NB4 (cell line): ENCODE data around the gene DNAJC13.
"Not testable (repeated sequence)": the region's sequence is repeated elsewhere in the genome, so short reads cannot be mapped to it uniquely, and the experiment has no call there.

Experiments
- DNase-seq: peaks from one replicate; pipeline ENCODE4 v3.0.0; 2010; ENCODE audit warnings: low read depth
- H3K4me3 ChIP-seq: one replicate; pipeline ENCODE4 v1.5.1; 2011; ENCODE audit warnings: mild to moderate bottlenecking, low read depth, low read length, moderate library complexity
- MYC ChIP-seq: IDR thresholded peaks from 2 replicates; pipeline ENCODE4 v1.6.1; 2011; ENCODE audit warnings: low read depth, low read length
- POLR2A ChIP-seq: IDR thresholded peaks from 2 replicates; pipeline ENCODE4 v1.6.1; 2011; ENCODE audit warnings: mild to moderate bottlenecking; ENCODE audit not compliant: insufficient read length; ENCODE audit errors: extremely low read depth
- TF ChIP-seq, protein P1 (sequence below): IDR thresholded peaks from one replicate; pipeline ENCODE4 v1.5.1; 2012; ENCODE audit warnings: low read depth, low read length
- TF ChIP-seq, protein P2 (sequence below): IDR thresholded peaks from 2 replicates; pipeline ENCODE4 v1.6.1; 2011; ENCODE audit warnings: low read depth, low read length

The DNAJC13 gene

DNA sequence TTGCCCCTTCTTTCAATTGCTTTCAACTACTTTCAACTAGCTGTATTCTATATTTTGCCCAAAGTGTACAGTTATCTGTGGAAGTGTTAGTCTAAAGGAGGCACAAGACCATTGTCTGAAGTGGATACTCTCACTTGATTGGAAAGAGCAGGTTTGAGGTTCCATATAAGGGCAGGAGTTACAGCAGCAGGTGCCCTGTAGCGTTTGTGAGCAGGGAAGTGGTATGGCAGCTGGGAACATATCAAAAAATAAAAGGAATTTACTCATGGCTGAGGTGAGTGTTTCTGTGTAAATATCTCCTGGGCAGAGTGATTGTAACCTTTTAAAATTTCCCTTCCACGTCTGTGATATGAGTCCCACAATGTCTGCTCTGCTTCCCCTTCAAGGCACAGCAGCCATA, 38.5 kb upstream of the DNAJC13 start:
- DNase-seq: no peak
- TF ChIP-seq, protein P1, sequence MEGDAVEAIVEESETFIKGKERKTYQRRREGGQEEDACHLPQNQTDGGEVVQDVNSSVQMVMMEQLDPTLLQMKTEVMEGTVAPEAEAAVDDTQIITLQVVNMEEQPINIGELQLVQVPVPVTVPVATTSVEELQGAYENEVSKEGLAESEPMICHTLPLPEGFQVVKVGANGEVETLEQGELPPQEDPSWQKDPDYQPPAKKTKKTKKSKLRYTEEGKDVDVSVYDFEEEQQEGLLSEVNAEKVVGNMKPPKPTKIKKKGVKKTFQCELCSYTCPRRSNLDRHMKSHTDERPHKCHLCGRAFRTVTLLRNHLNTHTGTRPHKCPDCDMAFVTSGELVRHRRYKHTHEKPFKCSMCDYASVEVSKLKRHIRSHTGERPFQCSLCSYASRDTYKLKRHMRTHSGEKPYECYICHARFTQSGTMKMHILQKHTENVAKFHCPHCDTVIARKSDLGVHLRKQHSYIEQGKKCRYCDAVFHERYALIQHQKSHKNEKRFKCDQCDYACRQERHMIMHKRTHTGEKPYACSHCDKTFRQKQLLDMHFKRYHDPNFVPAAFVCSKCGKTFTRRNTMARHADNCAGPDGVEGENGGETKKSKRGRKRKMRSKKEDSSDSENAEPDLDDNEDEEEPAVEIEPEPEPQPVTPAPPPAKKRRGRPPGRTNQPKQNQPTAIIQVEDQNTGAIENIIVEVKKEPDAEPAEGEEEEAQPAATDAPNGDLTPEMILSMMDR: no peak
- TF ChIP-seq POLR2A (no peak), MYC (no peak)
- TF ChIP-seq, protein P2, sequence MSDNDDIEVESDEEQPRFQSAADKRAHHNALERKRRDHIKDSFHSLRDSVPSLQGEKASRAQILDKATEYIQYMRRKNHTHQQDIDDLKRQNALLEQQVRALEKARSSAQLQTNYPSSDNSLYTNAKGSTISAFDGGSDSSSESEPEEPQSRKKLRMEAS: no peak
- H3K4me3 ChIP-seq: no peak overlapping the region

DNA sequence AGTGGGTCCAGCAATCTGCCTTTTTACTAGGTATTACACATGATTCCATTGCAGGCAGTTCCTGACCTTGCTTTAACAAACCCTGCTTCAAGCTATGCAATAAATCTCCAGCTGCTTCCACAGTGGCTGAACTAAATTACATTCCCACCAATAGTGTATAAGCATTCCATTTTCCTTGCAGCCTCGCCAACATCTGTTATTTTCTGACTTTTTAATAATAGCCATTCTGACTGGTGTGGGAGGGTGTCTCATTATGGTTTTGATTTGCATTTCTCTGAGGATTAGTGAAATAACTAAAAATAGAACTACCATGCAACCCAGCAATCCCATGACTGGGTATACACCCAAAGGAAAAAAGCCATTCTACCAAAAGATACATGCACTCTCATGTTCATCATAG, 36.4 kb upstream of the DNAJC13 start:
- DNase-seq: no peak

DNA sequence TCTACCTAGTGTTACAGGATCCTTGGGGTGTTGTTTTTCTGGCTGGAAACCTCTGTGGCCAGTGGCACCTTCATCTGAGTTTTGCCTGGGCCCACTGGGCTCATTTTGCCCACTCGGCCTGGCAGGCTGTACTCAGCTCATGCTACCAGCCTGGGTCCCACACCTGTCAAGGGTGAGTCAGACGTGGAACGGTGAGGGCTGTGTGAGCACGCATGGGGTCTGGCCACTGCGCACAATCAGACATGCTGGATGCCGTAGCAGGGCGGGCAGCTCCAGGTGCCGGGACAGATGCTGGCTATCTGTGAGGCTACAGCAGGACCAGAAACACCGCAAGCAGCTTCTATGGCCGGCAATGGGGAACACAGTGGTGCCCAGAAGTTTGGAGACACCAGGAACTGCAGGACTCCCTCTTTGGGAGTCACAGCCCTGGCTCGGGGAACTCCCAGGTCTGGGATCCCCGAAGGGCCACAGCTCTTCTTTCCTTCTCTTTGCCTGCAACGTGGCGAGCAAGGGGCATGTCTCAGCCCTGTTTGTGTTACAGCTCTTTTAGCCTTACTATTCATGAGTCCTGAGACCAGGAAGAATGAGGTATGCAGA, 35.9 kb upstream of the DNAJC13 start:
- no peak for DNase-seq
- TF ChIP-seq, protein P1: no peak
- TF ChIP-seq, protein P2: no peak
- TF ChIP-seq POLR2A (no peak), MYC (no peak)
- no peak overlapping the region for H3K4me3 ChIP-seq

More for the DNA sequence above, 36.4 kb upstream of the DNAJC13 start:
- no peak overlapping the region for H3K4me3 ChIP-seq
- TF ChIP-seq, protein P1: no peak

DNA sequence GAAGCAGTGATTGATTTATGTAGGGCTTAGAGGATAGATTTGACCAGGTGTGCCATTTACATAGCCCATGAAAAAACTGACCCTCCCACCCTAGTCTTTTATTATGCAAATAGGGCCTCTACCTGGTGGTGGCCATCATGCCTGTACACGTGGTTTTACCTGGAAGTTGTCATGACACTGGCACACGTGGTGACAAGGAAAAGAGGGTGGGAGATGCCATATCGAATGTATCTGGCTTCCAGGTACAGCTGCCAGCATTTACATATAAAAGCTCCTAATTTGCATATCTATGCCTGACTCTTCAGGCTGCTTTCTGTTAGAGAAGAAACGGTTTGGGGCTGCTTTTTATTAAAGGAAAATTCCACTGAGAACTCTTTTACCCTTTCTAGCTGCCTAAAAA, 35.0 kb upstream of the DNAJC13 start:
- TF ChIP-seq, protein P2: no peak
- TF ChIP-seq MYC: no peak
- no peak for TF ChIP-seq POLR2A
- TF ChIP-seq, protein P1: no peak
- DNase-seq: no peak
- H3K4me3 ChIP-seq: no peak overlapping the region

DNA sequence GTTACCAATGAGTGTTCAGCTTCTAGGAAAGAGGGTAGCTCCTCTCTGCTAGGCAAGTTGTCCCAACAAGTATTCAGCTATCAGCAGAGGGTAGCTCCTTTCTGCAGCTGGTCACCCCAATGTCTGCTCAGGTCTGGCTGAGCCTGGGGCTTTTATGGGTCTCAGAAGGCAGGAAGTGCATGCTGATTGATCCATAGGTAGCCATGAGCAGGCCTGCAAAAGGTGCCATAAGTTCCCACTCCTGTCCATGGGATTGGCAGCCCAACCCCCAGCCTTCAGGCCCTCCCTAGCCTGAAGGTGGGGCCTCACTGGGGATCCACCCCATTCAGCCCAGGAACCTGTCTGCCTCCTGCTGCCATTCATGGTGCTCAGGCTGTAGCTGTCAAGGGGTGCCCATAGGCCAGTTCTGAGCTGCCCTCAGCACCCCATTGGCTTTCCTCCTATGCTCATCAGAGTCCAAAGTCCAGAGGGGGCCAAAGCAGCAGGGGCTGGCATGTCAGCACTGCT, 34.6 kb upstream of the DNAJC13 start:
- TF ChIP-seq POLR2A: no peak
- TF ChIP-seq, protein P1: no peak
- TF ChIP-seq, protein P2: no peak
- TF ChIP-seq MYC: no peak
- no peak overlapping the region for H3K4me3 ChIP-seq
- DNase-seq: no peak

DNA sequence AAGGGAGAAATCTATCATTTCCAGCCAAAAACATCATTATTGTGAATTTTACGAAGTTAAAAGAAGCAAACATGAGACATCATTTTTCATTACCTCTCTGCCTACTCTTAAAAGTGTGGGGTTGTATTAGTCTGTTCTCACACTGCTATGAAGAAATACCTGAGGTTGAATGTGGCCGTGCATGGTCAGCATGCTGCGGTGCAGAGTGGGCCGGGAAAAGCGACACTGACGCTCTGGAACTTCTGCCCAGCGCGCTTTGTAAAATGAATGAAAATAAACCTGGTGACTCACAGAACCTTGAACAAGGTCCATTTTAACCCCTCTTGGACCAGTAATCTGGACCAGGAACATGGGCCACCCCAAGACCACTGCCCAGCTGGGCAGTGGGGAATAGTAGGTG, 31.0 kb upstream of the DNAJC13 start:
- no peak for TF ChIP-seq POLR2A
- TF ChIP-seq, protein P2: no peak
- TF ChIP-seq, protein P1: no peak
- H3K4me3 ChIP-seq: no peak overlapping the region
- no peak for DNase-seq

DNA sequence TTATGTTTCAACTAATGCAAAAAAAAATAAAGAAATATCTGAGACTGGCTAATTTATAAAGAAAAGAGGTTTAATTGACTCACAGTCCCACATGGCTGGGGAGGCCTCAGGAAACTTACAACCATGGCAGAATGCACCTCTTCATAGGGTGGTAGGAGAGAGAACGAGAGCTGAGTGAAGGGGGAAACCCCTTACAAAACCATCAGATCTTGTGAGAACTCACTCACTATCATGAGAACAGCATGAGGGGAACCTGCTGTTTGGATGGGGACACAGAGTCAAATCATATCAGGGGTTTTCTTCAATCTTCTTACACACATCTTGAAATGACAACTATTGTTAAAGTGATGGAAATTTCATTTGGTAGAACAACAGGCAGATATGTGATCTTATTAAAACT, 24.6 kb upstream of the DNAJC13 start:
- not testable (repeated sequence) for DNase-seq, H3K4me3 ChIP-seq
